ENCODE measurements around the gene KIAA0232.

KIAA0232 gene

GRCh38 chr4:6851962-6852361 lies 69.4 kb downstream of the KIAA0232 start:
- no peak for DNase-seq

GRCh38 chr4:6852582-6852981 lies 70.1 kb downstream of the KIAA0232 start:
- no peak for DNase-seq

GRCh38 chr4:6854098-6854744 lies 71.7 kb downstream of the KIAA0232 start:
- DNase-seq = no peak

GRCh38 chr4:6855692-6856297 lies 73.3 kb downstream of the KIAA0232 start:
- DNase-seq = peak; percentile 69

- no peak for DNase-seq
These were observed 73.9 kb downstream of the KIAA0232 start for GRCh38 chr4:6856391-6856790.

- no peak for DNase-seq
These were observed 74.7 kb downstream of the KIAA0232 start for GRCh38 chr4:6857009-6857882.

GRCh38 chr4:6858997-6859396 lies 76.5 kb downstream of the KIAA0232 start:
- DNase-seq = no peak

GRCh38 chr4:6859543-6859942 lies 77.0 kb downstream of the KIAA0232 start:
- no peak for DNase-seq

- no peak for DNase-seq
These were observed 85.9 kb downstream of the KIAA0232 start for GRCh38 chr4:6868386-6868785.

GRCh38 chr4:6869944-6870343 lies 87.4 kb downstream of the KIAA0232 start:
- DNase-seq = no peak

- DNase-seq = no peak
These were observed 90.8 kb downstream of the KIAA0232 start for GRCh38 chr4:6873291-6873690.

GRCh38 chr4:6873792-6874461 lies 91.4 kb downstream of the KIAA0232 start:
- DNase-seq = peak; percentile 81

GRCh38 chr4:6874981-6875380 lies 92.5 kb downstream of the KIAA0232 start:
- DNase-seq = no peak

GRCh38 chr4:6875431-6875831 lies 92.9 kb downstream of the KIAA0232 start:
- peak; percentile 19 for DNase-seq

- no peak for DNase-seq
These were observed 93.9 kb downstream of the KIAA0232 start for GRCh38 chr4:6876440-6876839.

GRCh38 chr4:6877067-6877466 lies 94.5 kb downstream of the KIAA0232 start:
- DNase-seq = no peak

- DNase-seq = no peak
These were observed 96.0 kb downstream of the KIAA0232 start for GRCh38 chr4:6878451-6879059.

- no peak for DNase-seq
These were observed 98.2 kb downstream of the KIAA0232 start for GRCh38 chr4:6880691-6881090.

- no peak for DNase-seq
These were observed 99.4 kb downstream of the KIAA0232 start for GRCh38 chr4:6881908-6882307.

GRCh38 chr4:6884341-6884870 lies 101.9 kb downstream of the KIAA0232 start:
- DNase-seq = no peak

GRCh38 chr4:6885953-6886557 lies 103.5 kb downstream of the KIAA0232 start:
- peak; percentile 42 for DNase-seq

GRCh38 chr4:6886886-6887285 lies 104.4 kb downstream of the KIAA0232 start:
- DNase-seq = no peak
